K562 (cell line): ENCODE results near the gene PCAT6. TPM values are rescaled to one million over a fixed set of nuclear protein-coding genes. Genes with fewer than 3 reads are reported as not detected.

Experiments used
- ADNP ChIP-seq: fragments of 200-800 bp; sonication (Bioruptor generic); IDR thresholded peaks from 2 replicates; pipeline ENCODE4 v1.6.1; 2016; ENCODE audit warnings: missing genetic modification characterization, missing compliant biosample characterization
- AFF4 ChIP-seq: sonication (generic); formaldehyde crosslinking; IDR thresholded peaks from 2 replicates; pipeline ENCODE4 v1.8.0; 2023; ENCODE audit warnings: mild to moderate bottlenecking, missing genetic modification reagents
- ARHGAP35 ChIP-seq: fragments of 450-650 bp; IDR thresholded peaks from 2 replicates; pipeline ENCODE4 v1.6.1; 2018; ENCODE audit not compliant: partially characterized antibody
- GABPA ChIP-seq: fragments of 200-800 bp; sonication (Bioruptor generic); conservative IDR thresholded peaks from 2 replicates; pipeline ENCODE4 v1.6.1; 2016; ENCODE audit warnings: low read depth, missing genetic modification characterization, missing compliant biosample characterization
- ILF3 ChIP-seq: fragments of 450-650 bp; IDR thresholded peaks from 2 replicates; pipeline ENCODE4 v1.6.1; 2018; ENCODE audit warnings: antibody characterized with exemption, mild to moderate bottlenecking, moderate library complexity, borderline replicate concordance
- MEIS2 ChIP-seq: fragments of 450-650 bp; IDR thresholded peaks from 2 replicates; pipeline ENCODE4 v1.6.1; 2014; ENCODE audit warnings: mild to moderate bottlenecking; ENCODE audit not compliant: partially characterized antibody
- MXI1 ChIP-seq: IDR thresholded peaks from 2 replicates; pipeline ENCODE4 v1.6.1; 2011; ENCODE audit warnings: low read depth, mild to moderate bottlenecking, improper control_type of control experiment, low read length
- PBX2 ChIP-seq, 2 experiments: IDR thresholded peaks in 1 of 2; conservative IDR thresholded peaks in 1 of 2; 2 replicates each; pipeline ENCODE4 v1.6.1; 2016; ENCODE audit warnings: low read depth in 2 of 2, mild to moderate bottlenecking in 1 of 2, missing compliant biosample characterization in 1 of 2, missing genetic modification characterization in 1 of 2, moderate library complexity in 1 of 2
- ZBTB2 ChIP-seq: fragments of 450-650 bp; IDR thresholded peaks from 2 replicates; pipeline ENCODE4 v1.6.1; 2016; ENCODE audit warnings: antibody characterized with exemption
- ZBTB26 ChIP-seq: fragments of 450-650 bp; formaldehyde crosslinking; IDR thresholded peaks from 2 replicates; pipeline ENCODE4 v1.4.0; 2022; ENCODE audit warnings: missing genetic modification characterization
- ZNF347 ChIP-seq: fragments of 450-650 bp; formaldehyde crosslinking; IDR thresholded peaks from 2 replicates; pipeline ENCODE4 v1.4.0; 2020; ENCODE audit warnings: low read depth, mild to moderate bottlenecking, moderate library complexity
- ZNF561 ChIP-seq: fragments of 450-650 bp; formaldehyde crosslinking; conservative IDR thresholded peaks from 2 replicates; pipeline ENCODE4 v1.4.0; 2020; ENCODE audit warnings: mild to moderate bottlenecking, moderate library complexity
- polyA plus RNA-seq, 8 experiments: library from polyadenylated mRNA; depleted of rRNA in 4 of 8; stranded (reverse) in 5 of 8; unstranded in 3 of 8; fragments of >200 nt; fragmentation: Nextera tagmentation in 2 of 8; fragmentation: Illumina TruSeq in 1 of 8; extraction: Ambion mirVana in 2 of 8; extraction: Trizol in 1 of 8; gene quantifications; 2 replicates each; pipeline versions ENCODE4 v1.2.1 to v1.2.3, GENCODE V29; 2011 to 2014; ENCODE audit warnings: inconsistent platforms in 1 of 8, missing spikeins in 1 of 8
- total RNA-seq, 7 experiments: library from RNA; depleted of rRNA in 6 of 7; stranded (reverse); fragments of >200 nt in 6 of 7; fragmentation: Illumina TruSeq in 2 of 7; extraction: Trizol in 2 of 7; gene quantifications; 2 replicates each; pipeline versions ENCODE4 v1.2.1 to v1.2.3, GENCODE V29; 2011 to 2021; ENCODE audit warnings: low replicate concordance in 1 of 7
- TF ChIP-seq, protein P1 (sequence below): sonication (generic); formaldehyde crosslinking; IDR thresholded peaks from 2 replicates; pipeline ENCODE4 v1.8.0; 2022; ENCODE audit warnings: missing genetic modification reagents, mild to moderate bottlenecking, borderline replicate concordance

PCAT6 gene
- total and polyA plus RNA-seq, 9 of the 15 experiments (the other 6 are each of a cell fraction or from before 2014, with no cell fraction given) = 0.25 to 2.4 (median 0.54) TPM; not detected in 1

DNA sequence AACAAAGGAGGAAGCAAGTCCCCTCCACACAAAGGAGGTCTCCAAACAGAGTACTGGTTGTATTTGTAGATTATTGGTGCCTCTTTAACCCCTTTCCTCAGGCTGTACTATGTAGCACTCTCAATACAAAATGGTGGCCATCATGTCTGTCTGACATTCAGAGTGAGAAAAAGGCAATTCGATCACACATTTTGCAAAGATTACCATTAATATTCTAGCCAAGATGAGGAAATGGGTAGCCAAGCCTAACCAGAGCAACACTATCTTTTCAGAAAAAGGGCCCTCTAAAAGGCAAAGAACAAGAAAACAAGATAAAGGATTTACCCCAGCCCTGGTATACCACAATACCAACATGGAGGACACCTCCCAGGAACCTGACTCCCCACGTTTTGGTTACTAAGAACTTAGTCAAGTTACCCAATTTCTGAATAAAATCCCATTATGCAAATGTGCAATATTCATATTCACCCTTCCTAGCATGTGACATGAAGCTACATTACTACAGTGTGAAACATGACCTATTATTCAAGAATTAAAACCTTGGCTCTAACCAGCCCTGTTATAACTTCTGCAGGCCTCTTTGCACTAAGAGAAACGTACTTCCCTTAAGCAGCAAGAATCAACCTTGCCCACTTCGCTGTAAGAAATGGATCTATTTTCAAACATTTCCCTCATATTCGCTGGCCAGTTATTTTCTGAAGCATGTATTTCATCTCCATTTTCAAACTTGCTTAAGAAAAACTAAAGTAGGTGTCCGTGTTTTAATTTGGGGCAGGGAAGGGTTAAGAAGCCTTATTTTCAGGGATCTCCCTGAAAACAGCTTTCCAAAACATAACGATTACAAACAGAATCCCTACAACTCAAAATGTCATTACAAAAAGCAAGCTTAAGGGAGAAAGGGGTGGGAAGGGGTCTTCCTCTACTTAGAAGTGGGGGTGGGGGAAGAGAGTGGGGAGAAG is 4.6 kb upstream of the PCAT6 start (continued):
- TF ChIP-seq PBX2 (CRISPR knock-in tag; IDR thresholded peaks at IDR 0.05; ENCODE audit: low read depth) (no peak), PBX2 (tag; conservative IDR thresholded peaks at IDR 0.05; ENCODE audit: low read depth) (peak; percentile 59), MEIS2 (no peak), ADNP (tag) (no peak), AFF4 (CRISPR knock-in tag) (0 out of 2 replicates have a peak, but pooled peaks have one; percentile 23), ZBTB2 (no peak), MXI1 (no peak), ARHGAP35 (no peak), GABPA (tag) (no peak), ZNF561 (CRISPR knock-in tag) (no peak), ZNF347 (peak; percentile 68; the same call in 1 of the 2 replicates), ILF3 (no peak), ZBTB26 (CRISPR knock-in tag) (0 out of 2 replicates have a peak, but pooled peaks have one; percentile 22)
- TF ChIP-seq, protein P1, sequence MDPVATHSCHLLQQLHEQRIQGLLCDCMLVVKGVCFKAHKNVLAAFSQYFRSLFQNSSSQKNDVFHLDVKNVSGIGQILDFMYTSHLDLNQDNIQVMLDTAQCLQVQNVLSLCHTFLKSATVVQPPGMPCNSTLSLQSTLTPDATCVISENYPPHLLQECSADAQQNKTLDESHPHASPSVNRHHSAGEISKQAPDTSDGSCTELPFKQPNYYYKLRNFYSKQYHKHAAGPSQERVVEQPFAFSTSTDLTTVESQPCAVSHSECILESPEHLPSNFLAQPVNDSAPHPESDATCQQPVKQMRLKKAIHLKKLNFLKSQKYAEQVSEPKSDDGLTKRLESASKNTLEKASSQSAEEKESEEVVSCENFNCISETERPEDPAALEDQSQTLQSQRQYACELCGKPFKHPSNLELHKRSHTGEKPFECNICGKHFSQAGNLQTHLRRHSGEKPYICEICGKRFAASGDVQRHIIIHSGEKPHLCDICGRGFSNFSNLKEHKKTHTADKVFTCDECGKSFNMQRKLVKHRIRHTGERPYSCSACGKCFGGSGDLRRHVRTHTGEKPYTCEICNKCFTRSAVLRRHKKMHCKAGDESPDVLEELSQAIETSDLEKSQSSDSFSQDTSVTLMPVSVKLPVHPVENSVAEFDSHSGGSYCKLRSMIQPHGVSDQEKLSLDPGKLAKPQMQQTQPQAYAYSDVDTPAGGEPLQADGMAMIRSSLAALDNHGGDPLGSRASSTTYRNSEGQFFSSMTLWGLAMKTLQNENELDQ (CRISPR knock-in tag) = no peak
